HepG2 (cell line): Measurements from ENCODE around the gene MYCBPAP. TPM values are rescaled to one million over a fixed set of nuclear protein-coding genes. Genes with fewer than 3 reads are reported as not detected.

Source experiments
- ATAD3A ChIP-seq: sonication (generic); formaldehyde crosslinking; IDR thresholded peaks from 2 replicates; pipeline ENCODE4 v1.4.0; 2020; ENCODE audit warnings: missing genetic modification reagents
- BCL6 ChIP-seq: IDR thresholded peaks from 2 replicates; pipeline ENCODE4 v1.6.1; 2016; ENCODE audit warnings: missing genetic modification reagents, missing compliant biosample characterization
- CSRNP1 ChIP-seq: sonication (generic); formaldehyde crosslinking; IDR thresholded peaks from 2 replicates; pipeline ENCODE4 v1.8.1; 2023; ENCODE audit warnings: mild to moderate bottlenecking, missing genetic modification reagents
- HMGXB4 ChIP-seq, 2 experiments: sonication (generic) in 1 of 2; formaldehyde crosslinking in 1 of 2; IDR thresholded peaks; 2 replicates each; pipeline versions ENCODE4 v1.4.0 to v1.6.1; 2018 to 2020; ENCODE audit warnings: missing genetic modification reagents in 2 of 2, borderline replicate concordance in 1 of 2, low read depth in 1 of 2, mild to moderate bottlenecking in 1 of 2, missing biosample characterization in 1 of 2
- MIER2 ChIP-seq: IDR thresholded peaks from 2 replicates; pipeline ENCODE4 v1.6.1; 2016; ENCODE audit warnings: missing biosample characterization, missing genetic modification reagents
- NKX3-1 ChIP-seq: sonication (generic); formaldehyde crosslinking; IDR thresholded peaks from 2 replicates; pipeline ENCODE4 v1.5.0; 2020; ENCODE audit warnings: missing genetic modification reagents
- THAP7 ChIP-seq: sonication (generic); formaldehyde crosslinking; IDR thresholded peaks from 2 replicates; pipeline ENCODE4 v1.8.1; 2023; ENCODE audit warnings: mild to moderate bottlenecking, missing genetic modification reagents
- THAP9 ChIP-seq: sonication (generic); formaldehyde crosslinking; IDR thresholded peaks from 2 replicates; pipeline ENCODE4; 2020; ENCODE audit warnings: missing genetic modification reagents, mild to moderate bottlenecking, borderline replicate concordance
- ZMYM3 ChIP-seq: sonication (generic); formaldehyde crosslinking; IDR thresholded peaks from 2 replicates; pipeline ENCODE4 v1.5.1; 2020; ENCODE audit warnings: mild to moderate bottlenecking, missing genetic modification reagents
- ZNF18 ChIP-seq: sonication (generic); formaldehyde crosslinking; IDR thresholded peaks from 2 replicates; pipeline ENCODE4 v1.8.0; 2022; ENCODE audit warnings: mild to moderate bottlenecking, missing genetic modification reagents; ENCODE audit not compliant: insufficient replicate concordance
- ZNF263 ChIP-seq: sonication (generic); formaldehyde crosslinking; IDR thresholded peaks from 2 replicates; pipeline ENCODE4 v1.4.0; 2020; ENCODE audit warnings: missing genetic modification reagents
- ZNF569 ChIP-seq: sonication (generic); formaldehyde crosslinking; IDR thresholded peaks from 2 replicates; pipeline ENCODE4 v1.5.0; 2020; ENCODE audit warnings: mild to moderate bottlenecking, missing genetic modification reagents, moderate library complexity, borderline replicate concordance
- ZNF576 ChIP-seq: sonication (generic); formaldehyde crosslinking; IDR thresholded peaks from 2 replicates; pipeline ENCODE4 v1.4.0; 2020; ENCODE audit warnings: mild to moderate bottlenecking, missing genetic modification reagents
- ZNF777 ChIP-seq: sonication (generic); formaldehyde crosslinking; IDR thresholded peaks from 2 replicates; pipeline ENCODE4 v1.4.0; 2020; ENCODE audit warnings: missing genetic modification reagents
- ZNF784 ChIP-seq: sonication (generic); formaldehyde crosslinking; IDR thresholded peaks from 2 replicates; pipeline ENCODE4 v1.5.1; 2020; ENCODE audit warnings: missing genetic modification reagents, mild to moderate bottlenecking, borderline replicate concordance
- ZNF883 ChIP-seq: sonication (generic); formaldehyde crosslinking; IDR thresholded peaks from 2 replicates; pipeline ENCODE4 v1.5.1; 2020; ENCODE audit warnings: mild to moderate bottlenecking, missing genetic modification reagents; ENCODE audit errors: not compliant biosample characterization
- polyA plus RNA-seq, 8 experiments: library from polyadenylated mRNA; depleted of rRNA in 3 of 8; stranded (reverse) in 7 of 8; unstranded in 1 of 8; fragments of >200 nt; fragmentation: Illumina TruSeq in 4 of 8; extraction: Trizol in 4 of 8; gene quantifications; 2 replicates each; pipeline versions ENCODE4 v1.2.1 to v1.2.3, GENCODE V29; 2011 to 2016; ENCODE audit warnings: low read depth in 4 of 8, missing spikeins in 1 of 8, mixed read lengths in 1 of 8; ENCODE audit not compliant: insufficient read depth in 1 of 8
- total RNA-seq, 5 experiments: library from RNA; depleted of rRNA; stranded (reverse); fragments of >200 nt; fragmentation: Illumina TruSeq; extraction: Trizol; gene quantifications; 2 replicates each; pipeline ENCODE4 v1.2.3, GENCODE V29; 2016; ENCODE audit warnings: low read depth in 1 of 5

MYCBPAP gene
- total and polyA plus RNA-seq, 2 of the 13 experiments (the other 11 are each of a cell fraction or from before 2014, with no cell fraction given), result 0.22 to 0.24 TPM

GRCh38 chr17:50541716-50542688, 33.8 kb downstream of the MYCBPAP start (continued):
- TF ChIP-seq THAP7 (CRISPR knock-in tag) (peak; percentile 66; the same call in 1 of the 2 replicates), ZNF576 (CRISPR knock-in tag) (peak; percentile 27; the same call in 1 of the 2 replicates), HMGXB4 (CRISPR knock-in tag; IDR thresholded peaks at IDR 0.05; ENCODE audit: borderline replicate concordance in 1 of 2, low read depth in 1 of 2) (peak; percentile 48 to 80; a peak in 3 of 4 replicates), MIER2 (no peak), ZNF883 (CRISPR knock-in tag) (peak; percentile 45), ZNF777 (CRISPR knock-in tag) (peak; percentile 83), BCL6 (CRISPR knock-in tag) (peak; percentile 49; the same call in 1 of the 2 replicates), ZNF569 (CRISPR knock-in tag) (0 out of 2 replicates have a peak, but pooled peaks have one; percentile 71), NKX3-1 (CRISPR knock-in tag) (peak; percentile 30; the same call in 1 of the 2 replicates), ZNF18 (peak; percentile 68), ZMYM3 (CRISPR knock-in tag) (no peak), THAP9 (0 out of 2 replicates have a peak, but pooled peaks have one; percentile 23), ZNF263 (peak; percentile 62; the same call in 1 of the 2 replicates), ATAD3A (no peak), CSRNP1 (peak; percentile 56; the same call in 1 of the 2 replicates), ZNF784 (CRISPR knock-in tag) (peak; percentile 65)
